Fibroblast of lung (primary cell): ENCODE data around the gene DEF6. TPM values are rescaled to one million over a fixed set of nuclear protein-coding genes. Genes with fewer than 3 reads are reported as not detected.

Experiments used
- DNase-seq, 2 donors: peaks; one replicate each; pipeline versions ENCODE4 v3.0.0 to v3.0.0-alpha.2; 2010; ENCODE audit warnings: low read depth in 2 of 2
- H2AFZ ChIP-seq: 2 replicates; pipeline ENCODE4 v1.5.1; 2012; ENCODE audit warnings: low read length, control low read depth, inconsistent platforms
- H3K27ac ChIP-seq: 2 replicates; pipeline ENCODE4 v1.5.1; 2011; ENCODE audit warnings: low read length, control low read depth; ENCODE audit not compliant: insufficient read depth
- H3K27me3 ChIP-seq: 2 replicates; pipeline ENCODE4 v1.5.1; 2011; ENCODE audit warnings: mild to moderate bottlenecking, low read length; ENCODE audit not compliant: control insufficient read depth, insufficient read depth
- H3K36me3 ChIP-seq: 2 replicates; pipeline ENCODE4 v1.5.1; 2011; ENCODE audit warnings: low read length; ENCODE audit not compliant: control insufficient read depth, insufficient read depth
- H3K4me1 ChIP-seq: 2 replicates; pipeline ENCODE4 v1.5.1; 2011; ENCODE audit warnings: low read length; ENCODE audit not compliant: control insufficient read depth, insufficient read depth; ENCODE audit errors: extremely low read depth
- H3K4me2 ChIP-seq: 2 replicates; pipeline ENCODE4 v1.5.1; 2011; ENCODE audit warnings: low read length, control low read depth; ENCODE audit not compliant: insufficient read depth; ENCODE audit errors: extremely low read depth
- H3K4me3 ChIP-seq, 4 experiments: fragments of 200-600 bp in 1 of 4; sonication (generic) in 1 of 4; replicated peaks in 1 of 4; 2 replicates each; pipeline ENCODE4 v1.5.1; 2011 to 2016; ENCODE audit warnings: low read length in 4 of 4, low read depth in 3 of 4, mild to moderate bottlenecking in 3 of 4, control low read depth in 2 of 4, inconsistent platforms in 1 of 4, mixed read lengths in 1 of 4; ENCODE audit not compliant: insufficient read depth in 1 of 4; ENCODE audit errors: control extremely low read depth in 1 of 4
- H3K79me2 ChIP-seq: 2 replicates; pipeline ENCODE4 v1.5.1; 2012; ENCODE audit warnings: mild to moderate bottlenecking, low read length, inconsistent platforms; ENCODE audit not compliant: control insufficient read depth, insufficient read depth
- H3K9ac ChIP-seq: 2 replicates; pipeline ENCODE4 v1.5.1; 2011; ENCODE audit warnings: mild to moderate bottlenecking, low read length, control low read depth; ENCODE audit not compliant: insufficient read depth
- H3K9me3 ChIP-seq: 2 replicates; pipeline ENCODE4 v1.5.1; 2012; ENCODE audit warnings: low read depth, low read length; ENCODE audit not compliant: control insufficient read depth, insufficient read depth
- H4K20me1 ChIP-seq: 2 replicates; pipeline ENCODE4 v1.5.1; 2011; ENCODE audit warnings: low read length; ENCODE audit not compliant: control insufficient read depth, insufficient read depth; ENCODE audit errors: extremely low read depth
- EZH2 ChIP-seq: IDR thresholded peaks from 2 replicates; pipeline ENCODE4 v1.5.1; 2012; ENCODE audit warnings: low read length, control low read depth, mild to moderate bottlenecking; ENCODE audit errors: missing control alignments
- polyA plus RNA-seq, 2 donors: library from polyadenylated mRNA; depleted of rRNA in 1 of 2; stranded (reverse) in 1 of 2; unstranded in 1 of 2; fragments of >200 nt; gene quantifications; 2 replicates each; pipeline ENCODE4 v1.2.1, GENCODE V29; 2011 to 2012; ENCODE audit warnings: missing spikeins in 1 of 2
- total RNA-seq: library from RNA; depleted of rRNA; stranded (reverse); fragments of >200 nt; gene quantifications from 2 replicates; pipeline ENCODE4 v1.2.1, GENCODE V29; 2014
- TF ChIP-seq, protein P1 (sequence below), 2 donors: IDR thresholded peaks in 1 of 2; conservative IDR thresholded peaks in 1 of 2; 1 replicate in 1 of 2; 2 replicates in 1 of 2; pipeline ENCODE4 v1.5.1; 2011 to 2012; ENCODE audit warnings: low read length in 2 of 2, control low read depth in 1 of 2, inconsistent platforms in 1 of 2, low read depth in 1 of 2, mild to moderate bottlenecking in 1 of 2

Gene DEF6
- total and polyA plus RNA-seq, 2 donors (not counting 1 experiment from before 2014, with no cell fraction given) = 0.12 to 0.33 TPM

DNA sequence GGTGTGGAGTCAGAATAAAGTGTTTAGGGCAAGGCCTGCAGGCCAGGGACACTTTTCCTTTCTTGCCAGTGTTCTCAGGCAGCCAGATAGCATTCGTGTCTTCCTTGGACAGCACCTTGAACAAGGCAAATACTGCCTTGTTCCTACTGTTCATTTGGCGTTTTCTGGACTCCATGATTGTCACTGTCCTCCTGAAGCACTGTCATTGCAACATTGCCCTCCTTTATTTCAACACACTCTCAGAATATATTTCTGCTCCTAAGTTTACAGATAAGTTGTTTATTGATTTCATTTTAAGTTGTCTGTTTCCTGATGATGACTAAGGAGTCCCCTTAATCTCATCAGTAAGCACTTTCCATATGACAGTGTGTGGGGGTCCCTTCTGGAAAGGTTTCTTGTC lies 15.1 kb upstream of the DEF6 start:
- H3K27me3 ChIP-seq = no peaks in the 10 kb centered on the region
- no peaks in the 10 kb centered on the region for H4K20me1 ChIP-seq
- no peak overlapping the region for H3K27ac ChIP-seq
- H3K79me2 ChIP-seq = no peaks in the 10 kb centered on the region
- no peak overlapping the region for H3K4me3 ChIP-seq
- H3K36me3 ChIP-seq = peaks cover 6% of the 10 kb centered on the region
- no peak overlapping the region for H3K4me2 ChIP-seq
- no peak for DNase-seq
- H3K9ac ChIP-seq = no peak overlapping the region
- no peak overlapping the region for H2AFZ ChIP-seq
- H3K4me1 ChIP-seq = no peaks in the 10 kb centered on the region
- no peaks in the 10 kb centered on the region for H3K9me3 ChIP-seq
- no peak for TF ChIP-seq EZH2
- TF ChIP-seq, protein P1, sequence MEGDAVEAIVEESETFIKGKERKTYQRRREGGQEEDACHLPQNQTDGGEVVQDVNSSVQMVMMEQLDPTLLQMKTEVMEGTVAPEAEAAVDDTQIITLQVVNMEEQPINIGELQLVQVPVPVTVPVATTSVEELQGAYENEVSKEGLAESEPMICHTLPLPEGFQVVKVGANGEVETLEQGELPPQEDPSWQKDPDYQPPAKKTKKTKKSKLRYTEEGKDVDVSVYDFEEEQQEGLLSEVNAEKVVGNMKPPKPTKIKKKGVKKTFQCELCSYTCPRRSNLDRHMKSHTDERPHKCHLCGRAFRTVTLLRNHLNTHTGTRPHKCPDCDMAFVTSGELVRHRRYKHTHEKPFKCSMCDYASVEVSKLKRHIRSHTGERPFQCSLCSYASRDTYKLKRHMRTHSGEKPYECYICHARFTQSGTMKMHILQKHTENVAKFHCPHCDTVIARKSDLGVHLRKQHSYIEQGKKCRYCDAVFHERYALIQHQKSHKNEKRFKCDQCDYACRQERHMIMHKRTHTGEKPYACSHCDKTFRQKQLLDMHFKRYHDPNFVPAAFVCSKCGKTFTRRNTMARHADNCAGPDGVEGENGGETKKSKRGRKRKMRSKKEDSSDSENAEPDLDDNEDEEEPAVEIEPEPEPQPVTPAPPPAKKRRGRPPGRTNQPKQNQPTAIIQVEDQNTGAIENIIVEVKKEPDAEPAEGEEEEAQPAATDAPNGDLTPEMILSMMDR (conservative IDR thresholded peaks at IDR 0.05 in 1 of 2, IDR thresholded peaks at IDR 0.05 in 1 of 2; ENCODE audit: low read depth in 1 of 2, low read length in 2 of 2) = no peak

DNA sequence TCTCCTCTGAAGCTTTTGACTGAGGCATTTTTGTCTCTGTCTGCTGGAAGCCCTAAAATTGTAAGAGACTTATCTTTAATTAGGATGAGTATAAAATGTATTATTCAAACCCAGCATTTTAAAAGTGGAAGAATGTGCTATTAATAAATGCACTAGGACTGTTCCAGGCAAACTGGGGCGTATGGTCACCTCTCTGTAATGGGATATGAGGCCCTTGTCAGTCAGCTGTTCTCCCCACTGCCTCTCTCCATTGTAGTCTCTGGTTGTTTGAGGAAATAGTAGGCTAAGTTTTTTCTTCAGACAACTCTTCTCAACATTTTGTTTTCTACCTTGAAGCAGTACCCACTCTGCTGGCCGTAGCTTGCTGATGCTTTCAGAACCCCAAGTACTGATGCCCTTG lies 14.3 kb upstream of the DEF6 start:
- DNase-seq = no peak
- Histone ChIP-seq H3K36me3 (peaks cover 8% of the 10 kb centered on the region), H2AFZ (no peak overlapping the region), H3K9ac (no peak overlapping the region), H3K27me3 (no peaks in the 10 kb centered on the region), H3K4me1 (peaks cover 2% of the 10 kb centered on the region), H3K79me2 (no peaks in the 10 kb centered on the region), H4K20me1 (peaks cover 2% of the 10 kb centered on the region), H3K4me2 (no peak overlapping the region), H3K9me3 (no peaks in the 10 kb centered on the region), H3K4me3 (no peak overlapping the region), H3K27ac (no peak overlapping the region)
- TF ChIP-seq EZH2 = no peak
- TF ChIP-seq, protein P1 (conservative IDR thresholded peaks at IDR 0.05 in 1 of 2, IDR thresholded peaks at IDR 0.05 in 1 of 2; ENCODE audit: low read depth in 1 of 2, low read length in 2 of 2) = no peak

DNA sequence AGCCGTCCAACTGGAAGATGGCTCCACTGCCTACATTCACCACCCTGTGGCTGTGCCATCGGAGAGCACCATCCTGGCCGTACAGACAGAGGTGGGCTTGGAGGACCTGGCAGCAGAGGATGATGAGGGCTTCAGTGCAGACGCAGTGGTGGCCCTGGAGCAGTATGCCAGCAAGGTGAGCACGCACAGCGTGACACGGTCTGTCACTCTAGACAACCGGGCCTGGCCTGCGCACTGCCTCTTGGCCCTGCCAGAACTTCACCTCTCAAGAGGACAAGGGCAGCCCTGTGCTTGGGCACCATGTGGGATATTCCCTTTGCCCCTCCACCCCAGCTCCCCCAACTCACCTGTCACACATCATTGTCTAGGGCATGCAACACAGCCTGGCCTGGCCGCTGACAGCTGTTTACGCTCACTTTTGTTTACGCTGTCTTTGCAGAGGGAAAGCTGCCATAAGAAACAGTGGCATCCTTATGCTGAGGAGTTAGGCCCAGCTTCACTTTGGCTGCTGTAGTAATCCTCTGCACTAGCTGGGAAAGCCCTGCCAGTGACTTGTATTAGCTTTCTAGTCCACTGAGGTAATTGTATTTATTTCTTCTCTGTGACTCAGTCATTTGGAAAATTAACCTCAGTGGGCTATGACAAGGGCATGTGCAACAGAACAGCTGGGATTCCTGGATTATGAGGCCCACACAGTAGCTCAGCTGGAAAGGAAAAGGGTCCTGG lies 9.8 kb upstream of the DEF6 start:
- H4K20me1 ChIP-seq = peaks cover 2% of the 10 kb centered on the region
- no peak overlapping the region for H3K27ac ChIP-seq
- H3K4me3 ChIP-seq = no peak overlapping the region
- no peaks in the 10 kb centered on the region for H3K9me3 ChIP-seq
- peak overlapping the region; percentile 2 for H3K4me2 ChIP-seq
- no peak overlapping the region for H3K9ac ChIP-seq
- TF ChIP-seq EZH2 = no peak
- TF ChIP-seq, protein P1 (conservative IDR thresholded peaks at IDR 0.05 in 1 of 2, IDR thresholded peaks at IDR 0.05 in 1 of 2; ENCODE audit: low read depth in 1 of 2, low read length in 2 of 2) = no peak
- H3K27me3 ChIP-seq = no peaks in the 10 kb centered on the region
- H2AFZ ChIP-seq = no peak overlapping the region
- no peaks in the 10 kb centered on the region for H3K79me2 ChIP-seq
- peaks cover 2% of the 10 kb centered on the region for H3K4me1 ChIP-seq
- peaks cover 12% of the 10 kb centered on the region for H3K36me3 ChIP-seq
- peak; percentile 23 to 63 for DNase-seq
